OCI-LY1 (cell line): Measurements from ENCODE around the gene CSE1L.

Experiments
- H2AFZ ChIP-seq: fragments of 200-600 bp; sonication (generic), shearing (Covaris generic); 2 replicates; pipeline ENCODE4 v1.6.0; 2014; ENCODE audit warnings: antibody characterized with exemption, mild to moderate bottlenecking, low read length
- H3F3A ChIP-seq: fragments of 200-600 bp; sonication (generic), shearing (Covaris generic); 2 replicates; pipeline ENCODE4 v1.6.0; 2014; ENCODE audit warnings: mild to moderate bottlenecking, antibody characterized with exemption, low read length, moderate library complexity; ENCODE audit not compliant: insufficient read depth
- H3K27ac ChIP-seq: fragments of 200-600 bp; sonication (generic); 2 replicates; pipeline ENCODE4 v1.5.1; 2014; ENCODE audit warnings: low read length, mixed run types, mild to moderate bottlenecking, low read depth; ENCODE audit not compliant: poor library complexity, severe bottlenecking
- H3K27me3 ChIP-seq: fragments of 200-600 bp; sonication (generic); 2 replicates; pipeline ENCODE4 v1.6.0; 2014; ENCODE audit warnings: antibody characterized with exemption, mild to moderate bottlenecking, low read length, moderate library complexity; ENCODE audit not compliant: insufficient read depth
- H3K36me3 ChIP-seq: fragments of 200-600 bp; sonication (generic); 2 replicates; pipeline ENCODE4 v1.6.1; 2014; ENCODE audit warnings: mild to moderate bottlenecking, antibody characterized with exemption, low read length, moderate library complexity, mixed read lengths; ENCODE audit not compliant: insufficient read depth
- H3K4me1 ChIP-seq: fragments of 200-600 bp; sonication (generic); 2 replicates; pipeline ENCODE4 v1.5.1; 2014; ENCODE audit warnings: mild to moderate bottlenecking, low read length, moderate library complexity; ENCODE audit not compliant: insufficient read depth, severe bottlenecking
- H3K4me2 ChIP-seq: fragments of 200-600 bp; sonication (generic), shearing (Covaris generic); 2 replicates; pipeline ENCODE4 v1.6.1; 2014; ENCODE audit warnings: low read length
- H3K4me3 ChIP-seq: fragments of 200-600 bp; sonication (generic); 2 replicates; pipeline ENCODE4 v1.5.1; 2014; ENCODE audit warnings: low read length, low read depth, mild to moderate bottlenecking, mixed read lengths; ENCODE audit not compliant: poor library complexity, severe bottlenecking
- H3K79me2 ChIP-seq: fragments of 200-600 bp; shearing (Covaris generic); 2 replicates; pipeline ENCODE4 v1.6.1; 2016; ENCODE audit warnings: mixed run types, low read length, mixed read lengths; ENCODE audit not compliant: insufficient read depth
- H3K9ac ChIP-seq: fragments of 200-600 bp; sonication (generic), shearing (Covaris generic); 2 replicates; pipeline ENCODE4 v1.6.1; 2014; ENCODE audit warnings: mild to moderate bottlenecking, low read length, mixed read lengths
- H3K9me2 ChIP-seq: fragments of 200-600 bp; sonication (generic), shearing (Covaris generic); 2 replicates; pipeline ENCODE4 v1.6.1; 2014; ENCODE audit warnings: low read depth, mild to moderate bottlenecking, low read length, mixed read lengths
- H3K9me3 ChIP-seq: fragments of 200-600 bp; shearing (Covaris generic); 2 replicates; pipeline ENCODE4 v1.6.1; 2014; ENCODE audit warnings: low read length, mixed read lengths
- H4K20me1 ChIP-seq: fragments of 200-600 bp; sonication (generic), shearing (Covaris generic); 2 replicates; pipeline ENCODE4 v1.6.0; 2016; ENCODE audit warnings: mild to moderate bottlenecking, low read length; ENCODE audit not compliant: insufficient read depth
- EZH2 ChIP-seq: fragments of 200-600 bp; sonication (generic), shearing (Covaris generic); IDR thresholded peaks from 2 replicates; pipeline ENCODE4 v1.8.0; 2017; ENCODE audit warnings: borderline replicate concordance, mixed run types, mild to moderate bottlenecking, antibody characterized with exemption, low read length, moderate library complexity, mixed read lengths
- TF ChIP-seq, protein P1 (sequence below): fragments of 200-600 bp; sonication (generic), shearing (Covaris generic); IDR thresholded peaks from 2 replicates; pipeline ENCODE4 v1.5.1; 2017; ENCODE audit warnings: mild to moderate bottlenecking, antibody characterized with exemption, low read length, moderate library complexity, mixed read lengths

The CSE1L gene

DNA sequence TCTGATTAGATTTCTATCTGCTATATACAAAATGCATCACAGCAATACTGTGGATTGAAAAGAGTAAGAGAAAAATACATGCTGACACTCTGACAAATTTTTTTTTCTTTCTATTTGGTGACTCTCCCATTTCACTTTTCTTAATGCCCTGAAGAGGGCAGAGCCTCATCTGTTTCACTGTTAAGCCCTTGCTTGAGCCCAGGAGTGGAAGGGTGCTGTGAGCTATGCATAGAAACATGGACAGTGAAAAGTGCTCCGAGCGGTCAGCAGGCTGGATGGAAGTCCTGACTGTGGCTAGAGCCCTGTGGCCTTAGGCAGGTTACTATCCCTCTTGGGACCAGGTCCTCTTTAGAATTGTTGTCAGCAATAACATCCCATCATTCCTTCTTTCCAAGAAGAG is 17.4 kb upstream of the CSE1L start:
- no peaks in the 10 kb centered on the region for H3F3A ChIP-seq
- H3K4me3 ChIP-seq = no peak overlapping the region
- no peak for TF ChIP-seq EZH2
- TF ChIP-seq, protein P1, sequence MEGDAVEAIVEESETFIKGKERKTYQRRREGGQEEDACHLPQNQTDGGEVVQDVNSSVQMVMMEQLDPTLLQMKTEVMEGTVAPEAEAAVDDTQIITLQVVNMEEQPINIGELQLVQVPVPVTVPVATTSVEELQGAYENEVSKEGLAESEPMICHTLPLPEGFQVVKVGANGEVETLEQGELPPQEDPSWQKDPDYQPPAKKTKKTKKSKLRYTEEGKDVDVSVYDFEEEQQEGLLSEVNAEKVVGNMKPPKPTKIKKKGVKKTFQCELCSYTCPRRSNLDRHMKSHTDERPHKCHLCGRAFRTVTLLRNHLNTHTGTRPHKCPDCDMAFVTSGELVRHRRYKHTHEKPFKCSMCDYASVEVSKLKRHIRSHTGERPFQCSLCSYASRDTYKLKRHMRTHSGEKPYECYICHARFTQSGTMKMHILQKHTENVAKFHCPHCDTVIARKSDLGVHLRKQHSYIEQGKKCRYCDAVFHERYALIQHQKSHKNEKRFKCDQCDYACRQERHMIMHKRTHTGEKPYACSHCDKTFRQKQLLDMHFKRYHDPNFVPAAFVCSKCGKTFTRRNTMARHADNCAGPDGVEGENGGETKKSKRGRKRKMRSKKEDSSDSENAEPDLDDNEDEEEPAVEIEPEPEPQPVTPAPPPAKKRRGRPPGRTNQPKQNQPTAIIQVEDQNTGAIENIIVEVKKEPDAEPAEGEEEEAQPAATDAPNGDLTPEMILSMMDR = peak; percentile 49
- H3K27me3 ChIP-seq = no peaks in the 10 kb centered on the region
- H2AFZ ChIP-seq = no peak overlapping the region
- H3K9me3 ChIP-seq = no peaks in the 10 kb centered on the region
- H3K36me3 ChIP-seq = peaks cover 61% of the 10 kb centered on the region
- no peaks in the 10 kb centered on the region for H4K20me1 ChIP-seq
- H3K4me2 ChIP-seq = no peak overlapping the region
- no peaks in the 10 kb centered on the region for H3K4me1 ChIP-seq
- H3K27ac ChIP-seq = no peak overlapping the region
- H3K9ac ChIP-seq = no peak overlapping the region
- H3K9me2 ChIP-seq = no peaks in the 10 kb centered on the region
- no peaks in the 10 kb centered on the region for H3K79me2 ChIP-seq

DNA sequence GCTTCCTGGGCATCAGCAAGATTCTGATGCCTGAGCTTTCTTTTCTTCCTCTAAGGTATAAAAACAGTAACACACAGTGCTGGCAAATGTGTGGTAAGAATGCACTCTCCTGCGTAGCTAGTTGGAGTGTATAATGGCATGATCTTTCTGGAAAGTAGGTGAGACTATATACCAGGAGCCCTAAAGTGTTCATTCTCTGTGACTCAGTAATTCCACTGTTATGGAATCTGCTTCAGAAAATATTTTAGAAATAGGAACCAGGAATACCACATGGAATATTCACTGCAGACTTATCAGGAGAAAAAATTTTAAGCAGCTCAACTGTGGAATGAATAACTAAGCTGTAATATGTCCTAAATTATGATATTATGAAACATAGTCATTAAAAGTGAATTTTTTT is 16.9 kb upstream of the CSE1L start:
- H3K27ac ChIP-seq = no peak overlapping the region
- peaks cover 61% of the 10 kb centered on the region; the same call in 1 of the 2 replicates for H3K36me3 ChIP-seq

DNA sequence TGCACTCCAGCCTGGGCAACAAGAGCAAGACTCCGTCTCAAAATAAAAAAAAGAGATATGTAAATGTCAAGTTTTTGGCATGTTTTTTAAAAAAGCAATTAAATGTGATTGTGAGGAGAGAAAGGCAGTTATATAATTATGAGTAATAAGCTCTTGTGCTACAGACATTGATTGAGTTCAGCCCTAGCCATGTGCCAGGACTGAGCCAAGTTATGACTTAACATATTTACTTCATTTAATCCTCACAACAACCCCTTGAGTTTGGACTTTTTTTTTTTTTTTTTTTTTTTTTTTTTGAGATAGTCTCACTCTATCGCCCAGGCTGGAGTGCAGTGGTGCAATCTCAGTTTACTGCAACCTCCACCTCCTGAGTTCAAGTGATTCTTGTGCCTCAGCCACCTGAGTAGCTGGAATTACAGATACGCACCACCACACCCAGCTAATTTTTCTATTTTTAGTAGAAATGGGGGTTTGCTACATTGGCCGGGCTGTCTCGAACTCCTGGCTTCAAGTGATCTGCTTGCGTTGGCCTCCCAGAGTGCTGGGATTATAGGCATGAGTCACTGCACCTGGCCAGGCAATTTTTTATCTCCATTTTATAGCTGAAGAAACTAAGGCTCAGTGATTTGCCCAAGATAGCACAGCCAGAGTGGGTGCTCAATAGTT is 15.0 kb upstream of the CSE1L start:
- no peaks in the 10 kb centered on the region for H3K27me3 ChIP-seq
- H3K9me2 ChIP-seq = no peaks in the 10 kb centered on the region
- H3K4me1 ChIP-seq = no peaks in the 10 kb centered on the region
- no peak overlapping the region for H3K4me2 ChIP-seq
- H3K36me3 ChIP-seq = peaks cover 53% of the 10 kb centered on the region; the same call in 1 of the 2 replicates
- TF ChIP-seq, protein P1 = no peak
- TF ChIP-seq EZH2 = no peak
- H3K9me3 ChIP-seq = no peaks in the 10 kb centered on the region
- H3K4me3 ChIP-seq = no peak overlapping the region
- no peak overlapping the region for H3K9ac ChIP-seq
- no peak overlapping the region for H3K27ac ChIP-seq
- no peaks in the 10 kb centered on the region for H4K20me1 ChIP-seq
- H3K79me2 ChIP-seq = no peaks in the 10 kb centered on the region
- H2AFZ ChIP-seq = no peak overlapping the region
- no peaks in the 10 kb centered on the region; the same call in 1 of the 2 replicates for H3F3A ChIP-seq

More for the DNA sequence above, 16.9 kb upstream of the CSE1L start:
- H3K79me2 ChIP-seq = no peaks in the 10 kb centered on the region
- H3K9me3 ChIP-seq = no peaks in the 10 kb centered on the region
- no peaks in the 10 kb centered on the region for H4K20me1 ChIP-seq
- TF ChIP-seq, protein P1 = no peak
- no peaks in the 10 kb centered on the region for H3K27me3 ChIP-seq
- no peak overlapping the region for H3K9ac ChIP-seq
- no peak overlapping the region for H2AFZ ChIP-seq
- no peaks in the 10 kb centered on the region for H3F3A ChIP-seq
- H3K4me3 ChIP-seq = no peak overlapping the region
- H3K4me1 ChIP-seq = no peaks in the 10 kb centered on the region
- no peaks in the 10 kb centered on the region for H3K9me2 ChIP-seq
- no peak overlapping the region for H3K4me2 ChIP-seq
